ENCODE measurements around the gene TMEM134.
"Not testable (repeated sequence)": the region's sequence is repeated elsewhere in the genome, so short reads cannot be mapped to it uniquely, and the experiment has no call there.

TMEM134 gene, protein sequence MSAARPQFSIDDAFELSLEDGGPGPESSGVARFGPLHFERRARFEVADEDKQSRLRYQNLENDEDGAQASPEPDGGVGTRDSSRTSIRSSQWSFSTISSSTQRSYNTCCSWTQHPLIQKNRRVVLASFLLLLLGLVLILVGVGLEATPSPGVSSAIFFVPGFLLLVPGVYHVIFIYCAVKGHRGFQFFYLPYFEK

DNA sequence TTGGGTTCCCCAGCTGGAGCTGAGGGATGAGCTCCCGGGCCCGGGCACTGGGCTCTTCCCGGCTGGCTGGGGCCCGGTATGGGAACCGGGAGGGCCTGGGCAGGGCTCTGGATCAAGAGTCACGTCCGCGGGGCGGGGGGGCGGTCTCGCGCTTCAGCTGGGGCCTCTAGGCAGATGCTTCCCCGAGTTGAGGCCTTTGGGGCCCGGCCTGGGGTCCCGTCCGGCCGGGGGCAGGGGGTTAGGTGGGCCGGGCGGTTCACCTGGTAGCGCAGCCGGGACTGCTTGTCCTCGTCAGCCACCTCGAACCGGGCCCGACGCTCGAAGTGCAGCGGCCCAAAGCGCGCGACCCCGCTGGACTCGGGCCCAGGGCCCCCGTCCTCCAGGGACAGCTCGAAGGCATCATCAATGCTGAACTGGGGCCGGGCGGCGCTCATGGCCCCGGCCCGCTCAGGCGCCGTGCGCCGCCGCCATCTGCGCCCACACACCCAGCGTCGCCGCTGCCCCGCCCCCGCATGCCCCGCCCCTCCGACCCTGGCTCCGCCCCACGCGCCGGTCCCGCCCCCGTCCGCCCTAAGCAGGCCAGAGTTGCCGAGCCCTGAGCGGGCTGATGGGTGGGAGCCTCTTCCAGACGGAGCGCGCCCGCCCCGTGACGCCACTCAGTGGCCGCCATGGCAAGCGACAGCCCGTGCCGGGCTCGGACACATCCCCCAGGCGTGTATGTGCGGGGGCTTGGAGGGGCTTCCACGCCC, at the start of gene TMEM134:
Gene TMEM134, minus strand, starts transcription at position 493 of the 749 bp plus-strand sequence. Its CDS starts 59 bp downstream, at position 434.
- DNase-seq (ENCODE audit: low spot score) = peak; percentile 92

DNA sequence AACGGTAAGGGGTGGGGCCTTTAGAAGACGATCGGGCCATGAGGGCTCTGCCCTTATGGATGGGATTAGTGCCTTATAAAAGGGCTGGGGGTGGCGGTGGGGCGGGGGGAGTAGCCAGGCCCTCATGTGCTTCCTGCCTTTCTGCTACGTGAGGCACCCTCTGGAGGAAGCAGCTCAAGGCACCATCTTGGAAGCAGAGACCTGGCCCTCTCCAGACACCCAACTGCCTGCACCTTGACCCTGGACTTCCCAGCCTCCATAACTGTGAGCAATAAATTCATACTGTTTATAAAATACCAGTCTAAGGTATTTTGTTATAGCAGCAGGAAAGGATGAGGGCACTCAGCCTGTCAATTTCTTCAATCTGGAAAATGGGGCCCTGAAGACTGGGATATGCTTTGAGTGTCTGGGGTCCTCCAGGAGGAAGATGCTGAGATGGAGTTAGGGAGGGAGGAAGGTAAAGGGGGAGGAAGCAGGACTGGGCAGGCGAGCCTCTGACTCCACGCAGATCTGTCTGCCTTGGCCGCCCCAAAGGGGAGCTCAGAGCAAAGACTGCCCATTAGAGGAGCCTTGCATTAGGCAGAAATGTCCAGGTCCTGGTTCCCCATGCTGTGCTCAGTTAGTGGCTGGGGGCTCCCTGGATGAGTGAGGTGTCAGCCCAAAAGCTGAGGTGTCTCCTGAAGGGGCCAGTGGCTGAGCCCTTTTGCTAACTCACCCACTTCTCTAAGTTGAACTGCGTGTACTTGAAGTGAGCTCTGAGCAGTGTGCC, 48.9 kb upstream of the TMEM134 start:
- no peak for DNase-seq (ENCODE audit: low spot score)

DNA sequence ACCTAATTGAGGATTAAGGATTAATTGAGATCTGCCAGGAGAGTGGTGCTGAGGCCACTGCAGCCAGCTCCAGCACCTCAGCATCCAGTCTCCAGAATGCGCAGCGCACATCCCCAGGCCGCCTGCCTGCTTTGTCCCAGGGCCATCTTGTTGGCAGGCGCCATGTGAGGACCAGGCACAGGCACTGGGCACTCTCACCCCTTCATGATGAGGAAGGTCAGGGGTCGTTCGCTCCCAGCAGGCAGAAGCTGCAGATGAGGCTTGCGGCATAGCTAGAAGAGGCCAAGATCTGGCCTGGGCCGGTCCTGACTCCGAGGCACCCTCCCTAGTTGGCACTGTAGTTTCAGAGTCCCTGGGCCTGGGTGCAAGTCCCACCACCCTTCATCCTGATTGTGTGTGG, 47.8 kb upstream of the TMEM134 start:
- no peak for DNase-seq (ENCODE audit: low spot score)

- DNase-seq (ENCODE audit: low spot score) = no peak
Observed at GRCh38 chr11:67514116-67514515, 45.1 kb upstream of the TMEM134 start.

- DNase-seq (ENCODE audit: low spot score) = not testable (repeated sequence)
Observed at GRCh38 chr11:67511558-67511957, 42.5 kb upstream of the TMEM134 start.

- no peak for DNase-seq (ENCODE audit: low spot score)
Observed at GRCh38 chr11:67510023-67510345, 40.9 kb upstream of the TMEM134 start.

DNA sequence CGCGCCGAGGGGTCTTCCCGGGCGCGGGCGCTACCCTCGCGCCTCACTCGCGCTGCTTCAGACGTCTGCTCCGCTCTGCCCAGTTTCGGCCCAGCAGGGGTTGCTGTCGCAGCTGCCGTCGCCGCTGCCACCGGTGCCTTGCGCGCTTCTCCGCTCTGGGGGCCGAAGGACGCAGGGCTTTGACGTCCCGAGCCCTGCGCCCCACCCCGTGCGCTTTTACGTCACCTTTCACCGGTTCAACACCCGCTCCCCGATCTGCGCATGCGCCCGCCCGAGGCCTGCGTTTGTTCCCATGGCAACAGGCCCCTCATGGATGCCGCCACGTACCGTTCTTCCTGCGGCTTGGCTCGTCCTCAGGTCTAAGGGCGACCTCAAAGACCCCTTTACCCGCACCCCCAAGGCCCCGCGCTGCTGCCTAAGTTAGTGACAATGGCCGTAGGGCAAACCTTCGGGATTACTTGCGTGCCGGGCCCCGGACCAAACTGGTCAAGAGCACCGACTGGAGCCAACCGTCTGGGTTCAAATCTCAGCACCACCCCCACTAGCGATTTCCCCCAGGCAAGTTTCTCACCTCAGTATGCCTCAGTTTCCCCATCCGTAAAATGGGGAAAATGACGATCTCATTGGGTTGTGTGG, 39.6 kb upstream of the TMEM134 start:
- DNase-seq (ENCODE audit: low spot score) = peak; percentile 98

GRCh38 chr11:67507864-67508485, 38.9 kb upstream of the TMEM134 start, which contains the start of gene CDK2AP2:
TSS of gene CDK2AP2 (minus strand) at chr11:67508162. CDS start at chr11:67508082, 80 bp downstream.
- DNase-seq (ENCODE audit: low spot score) = peak; percentile 99

- no peak for DNase-seq (ENCODE audit: low spot score)
Observed at GRCh38 chr11:67507242-67507863, 38.3 kb upstream of the TMEM134 start.

- no peak for DNase-seq (ENCODE audit: low spot score)
Observed at GRCh38 chr11:67506426-67507051, 37.5 kb upstream of the TMEM134 start.

- DNase-seq (ENCODE audit: low spot score) = peak; percentile 94
Observed at GRCh38 chr11:67505605-67506396, 36.8 kb upstream of the TMEM134 start.

DNA sequence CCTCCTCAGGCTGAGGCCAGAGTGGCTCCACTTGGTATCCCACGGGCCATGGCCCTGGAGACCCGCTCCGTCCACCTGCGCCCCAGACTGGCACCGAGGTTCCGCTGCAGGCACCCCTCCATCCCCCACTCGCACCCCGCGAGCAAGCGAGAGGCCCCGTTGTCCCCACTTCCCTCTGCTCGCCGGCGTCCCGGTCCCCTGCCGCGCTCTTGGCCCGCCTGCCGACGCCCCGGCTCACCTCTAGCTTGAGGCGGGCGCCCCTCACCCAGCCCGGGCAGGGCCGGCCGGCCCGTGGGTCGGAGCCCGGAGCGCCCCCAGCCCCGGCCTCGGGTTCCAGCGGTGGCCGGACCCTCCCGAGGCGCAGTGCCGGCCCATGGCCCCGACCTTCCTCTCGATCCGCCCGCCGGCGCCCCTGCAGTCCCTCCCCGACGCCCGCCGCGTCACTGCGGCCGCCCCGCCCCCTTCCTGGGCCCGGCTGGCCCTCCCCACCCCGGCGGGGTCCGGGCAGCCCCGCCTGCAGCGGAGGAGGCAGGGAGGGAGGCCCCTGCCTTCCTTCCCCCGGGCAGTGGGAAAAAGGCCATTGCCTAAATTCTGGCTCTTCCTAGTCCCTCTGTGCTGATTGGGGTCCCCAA, 36.0 kb upstream of the TMEM134 start, which contains the start of gene PITPNM1:
Gene PITPNM1, minus strand, starts transcription at position 414 of the 632 bp plus-strand sequence. CDS start 1,183 bp downstream, outside the sequence.
- peak; percentile 71 for DNase-seq (ENCODE audit: low spot score)

DNA sequence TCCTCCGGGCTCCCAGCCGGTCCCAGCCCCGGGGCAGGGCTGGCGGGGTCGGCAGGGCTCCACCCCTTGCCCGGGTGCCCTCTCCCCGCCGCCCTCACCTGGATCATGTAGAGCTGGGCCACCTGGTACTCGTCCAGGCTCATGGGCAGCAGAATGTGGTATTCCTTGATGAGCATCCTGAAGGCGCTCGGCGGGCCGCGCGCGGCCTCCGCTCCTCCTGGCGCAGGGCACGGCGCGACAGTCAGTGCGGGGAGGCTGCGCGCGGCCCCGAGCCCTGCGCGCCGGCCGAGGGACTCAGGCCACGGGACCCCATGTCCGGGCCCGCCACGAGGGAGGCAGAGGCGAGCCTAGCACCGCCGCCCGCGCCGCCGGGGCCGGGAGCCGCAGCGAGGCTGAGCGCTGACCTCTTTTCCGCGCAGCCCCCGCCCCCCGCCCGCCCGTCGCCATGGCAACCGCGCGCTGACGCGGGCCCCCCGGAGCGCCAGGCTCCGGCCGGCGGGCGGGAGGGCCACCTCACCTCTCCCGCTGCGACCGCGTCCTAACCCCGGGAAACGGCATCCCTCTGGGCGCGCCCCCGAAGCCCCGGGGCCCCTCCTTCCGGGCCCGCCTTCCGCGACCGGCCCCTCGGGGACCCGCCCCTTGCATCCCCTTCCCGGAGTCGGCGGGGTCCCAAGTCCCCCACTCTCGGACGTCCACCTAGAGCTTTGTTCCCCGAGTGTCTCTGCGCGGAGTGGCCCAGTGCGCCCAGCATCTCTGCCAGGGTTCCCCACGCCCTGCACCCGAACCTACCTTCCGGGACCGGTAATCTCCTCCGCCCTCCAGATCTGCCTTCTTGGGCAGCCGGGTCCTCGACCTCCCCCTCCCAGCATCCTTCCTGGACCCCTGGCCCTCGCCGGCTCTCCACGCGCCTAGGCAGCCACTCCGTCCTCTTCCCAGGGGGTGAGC, 35.2 kb upstream of the TMEM134 start:
- DNase-seq (ENCODE audit: low spot score) = no peak

DNA sequence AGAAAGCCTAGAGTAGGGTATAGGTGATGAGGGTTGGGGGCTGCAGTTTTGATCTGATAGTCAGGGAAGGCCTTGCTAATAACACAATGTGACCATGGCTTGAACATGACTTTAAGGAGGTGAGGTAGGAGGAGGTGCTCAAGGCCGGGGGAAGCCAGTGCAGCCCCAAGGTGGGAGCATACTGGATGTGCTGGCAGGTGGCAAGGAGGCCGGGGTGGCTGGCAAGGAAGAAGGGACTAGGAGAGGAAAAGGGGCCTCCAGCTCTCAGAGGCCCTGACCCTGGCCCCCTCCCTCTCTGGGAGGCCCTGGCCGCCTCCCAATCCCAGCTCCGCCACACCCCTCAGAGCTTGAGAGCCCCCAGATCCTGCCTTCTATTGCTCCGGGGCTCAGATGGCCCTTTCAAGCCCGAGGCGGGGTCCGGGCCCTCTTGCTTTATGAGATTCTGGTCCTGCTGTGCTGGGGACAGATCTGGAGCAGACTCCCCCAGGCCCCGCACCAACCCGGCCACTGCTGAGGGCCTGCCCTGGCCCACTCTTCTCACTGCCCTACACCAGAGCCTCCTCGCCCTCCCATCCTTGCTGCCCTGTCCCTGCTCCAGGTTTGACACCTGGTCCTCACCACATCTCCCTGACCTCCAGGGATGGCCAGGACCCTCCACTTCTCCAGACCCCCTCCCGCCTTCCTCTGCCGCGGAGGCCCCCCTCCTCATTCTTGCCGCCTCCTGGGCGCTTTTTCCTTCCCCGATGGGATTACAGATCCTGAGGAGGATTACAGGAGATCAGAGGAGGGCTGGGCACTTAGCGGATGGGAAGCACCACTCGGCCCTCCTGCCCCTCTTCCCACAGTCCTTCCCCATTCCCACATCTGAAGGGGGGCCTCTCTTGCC, 34.3 kb upstream of the TMEM134 start:
- no peak for DNase-seq (ENCODE audit: low spot score)

DNA sequence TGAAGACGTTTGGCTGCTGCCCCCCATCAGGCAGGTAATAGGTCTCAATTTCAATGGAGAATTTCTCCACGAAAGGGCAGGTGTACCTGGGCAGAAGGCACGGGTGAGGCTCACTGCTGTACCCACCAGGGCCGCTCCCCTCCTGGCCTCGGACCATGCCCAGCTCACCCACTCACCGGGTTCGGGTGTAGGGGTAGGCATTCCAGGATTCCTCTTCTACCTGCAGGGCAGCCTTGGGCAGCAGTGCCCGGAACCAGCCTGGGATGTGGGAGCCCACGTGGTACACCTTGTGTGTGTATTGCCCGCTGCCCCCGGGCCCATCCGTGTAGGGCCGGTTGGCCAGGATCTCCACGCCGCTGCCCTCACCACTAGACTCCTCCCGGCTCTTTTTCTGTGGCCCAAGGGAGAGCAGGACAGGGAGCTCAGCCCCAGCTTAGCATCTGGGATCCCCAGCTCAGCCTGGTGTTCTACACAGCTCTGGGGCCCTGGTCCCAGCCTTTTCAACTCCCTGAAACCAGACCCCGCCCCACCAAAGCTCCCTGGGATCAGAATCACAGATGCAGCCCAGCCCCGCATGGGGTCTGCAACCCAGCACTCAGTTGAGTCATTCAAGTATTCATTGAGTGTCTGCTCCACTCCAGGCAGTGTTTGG, 33.4 kb upstream of the TMEM134 start:
- DNase-seq (ENCODE audit: low spot score) = no peak

- DNase-seq (ENCODE audit: low spot score) = no peak
Observed at GRCh38 chr11:67501854-67502253, 32.8 kb upstream of the TMEM134 start.

Data from NAMALWA (cell line).